Epithelial cell of proximal tubule (primary cell): Measurements from ENCODE around the gene ENOPH1. TPM values are rescaled to one million over a fixed set of nuclear protein-coding genes. Genes with fewer than 3 reads are reported as not detected.

Source experiments
- DNase-seq: peaks from one replicate; pipeline ENCODE4 v3.0.0-alpha.2; 2011; ENCODE audit warnings: low read depth
- H3K4me3 ChIP-seq: 2 replicates; pipeline ENCODE4 v1.5.1; 2011; ENCODE audit warnings: low read depth, mild to moderate bottlenecking, low read length
- CTCF ChIP-seq: conservative IDR thresholded peaks from 2 replicates; pipeline ENCODE4 v1.5.1; 2012; ENCODE audit warnings: low read depth, mild to moderate bottlenecking, low read length
- total RNA-seq: library from RNA; depleted of rRNA; stranded (reverse); fragments of >200 nt; gene quantifications from 2 replicates; pipeline ENCODE4 v1.2.3, GENCODE V29; 2015

ENOPH1 gene
- total RNA-seq, 1 donor from 2014 or later = 53.5 TPM

DNA sequence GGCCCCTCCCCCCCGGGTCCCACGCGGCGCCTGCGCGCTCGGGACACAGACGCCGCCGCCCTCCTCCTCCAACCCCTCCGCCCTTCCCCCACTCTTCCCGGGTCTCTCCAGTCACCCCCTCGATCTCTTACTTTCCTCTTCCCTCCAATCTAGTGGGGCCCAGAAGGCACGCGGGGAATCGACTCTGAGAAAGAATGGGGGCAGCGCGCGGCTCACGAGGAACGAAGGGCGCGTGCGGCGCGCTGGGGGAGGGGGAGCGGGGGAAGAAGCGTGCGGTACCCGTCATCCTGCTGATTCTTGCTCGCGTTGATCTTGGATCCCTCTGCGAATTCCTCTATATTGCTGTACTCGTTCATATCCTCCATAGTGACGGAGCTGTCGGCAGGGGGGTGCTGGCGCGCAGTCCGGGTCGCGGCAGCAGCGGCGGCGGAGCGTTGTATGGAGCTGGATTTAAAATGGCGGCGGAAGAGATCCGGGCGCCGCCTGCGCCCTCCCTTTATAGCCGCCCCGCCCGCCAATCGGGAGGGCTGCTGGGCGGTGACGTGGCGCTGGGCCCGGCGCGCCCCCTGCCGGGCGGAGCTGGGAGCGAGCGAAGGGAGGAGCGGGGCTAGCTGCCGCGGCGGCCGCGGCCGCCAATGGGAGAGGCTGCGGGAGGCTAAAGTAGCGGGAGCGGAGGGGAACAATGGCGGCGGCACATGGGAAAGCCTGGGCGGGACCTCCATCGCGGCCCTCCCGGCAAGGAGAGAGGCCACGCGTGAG is 1.2 kb upstream of the ENOPH1 start:
- peak overlapping the region; percentile 81 for H3K4me3 ChIP-seq
- DNase-seq = no peak
- TF ChIP-seq CTCF = peak; percentile 81

DNA sequence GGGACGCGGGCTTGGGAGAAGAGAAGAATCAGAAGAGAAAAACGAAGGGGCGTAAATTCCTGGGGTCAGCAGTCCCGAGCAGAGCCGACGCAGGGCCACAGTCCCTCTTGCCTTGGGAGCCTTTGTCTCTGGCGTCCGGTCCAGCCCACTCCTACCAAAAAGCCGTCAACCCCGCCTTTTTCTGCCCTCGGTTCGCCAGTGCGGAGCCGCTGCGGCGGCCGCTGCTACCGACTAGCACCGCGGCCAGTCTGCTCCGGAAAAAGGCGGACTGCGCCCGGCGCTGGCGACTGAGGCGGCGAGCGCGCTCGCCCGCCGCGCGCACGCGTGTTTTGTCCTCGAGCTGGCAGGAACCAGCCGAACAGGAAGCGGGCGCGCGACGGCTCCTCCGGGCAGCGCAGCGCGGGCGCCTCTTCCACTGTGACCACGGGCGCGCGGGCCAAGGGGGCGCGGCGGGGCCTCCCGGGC is 630 bp upstream of the ENOPH1 start:
- no peak for DNase-seq
- TF ChIP-seq CTCF = no peak
- H3K4me3 ChIP-seq = peak overlapping the region; percentile 81

GRCh38 chr4:82430964-82431745 is 765 bp downstream of the ENOPH1 start:
- TF ChIP-seq CTCF = no peak
- DNase-seq = no peak
- peak overlapping the region; percentile 81 for H3K4me3 ChIP-seq

DNA sequence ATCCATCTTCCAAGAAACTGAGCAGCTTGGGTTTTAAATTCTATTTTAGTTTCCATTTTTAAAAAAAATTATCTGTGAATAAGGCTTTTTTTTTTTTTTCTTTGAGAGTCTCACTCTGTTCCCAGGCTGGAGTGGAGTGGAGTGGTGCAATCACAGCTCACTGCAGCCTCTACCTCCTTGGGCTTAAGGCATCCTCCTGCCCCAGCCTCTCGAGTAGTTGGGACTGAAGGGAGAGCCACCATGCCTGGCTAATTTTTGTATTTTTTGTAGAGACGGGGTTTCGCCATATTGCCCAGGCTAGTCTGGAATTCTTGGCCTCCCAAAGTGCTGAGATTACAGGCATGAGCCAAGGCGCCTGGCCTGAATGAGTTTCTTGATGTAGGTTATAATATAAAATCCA is 1.4 kb downstream of the ENOPH1 start:
- peak overlapping the region; percentile 81 for H3K4me3 ChIP-seq
- no peak for DNase-seq
- TF ChIP-seq CTCF = no peak

DNA sequence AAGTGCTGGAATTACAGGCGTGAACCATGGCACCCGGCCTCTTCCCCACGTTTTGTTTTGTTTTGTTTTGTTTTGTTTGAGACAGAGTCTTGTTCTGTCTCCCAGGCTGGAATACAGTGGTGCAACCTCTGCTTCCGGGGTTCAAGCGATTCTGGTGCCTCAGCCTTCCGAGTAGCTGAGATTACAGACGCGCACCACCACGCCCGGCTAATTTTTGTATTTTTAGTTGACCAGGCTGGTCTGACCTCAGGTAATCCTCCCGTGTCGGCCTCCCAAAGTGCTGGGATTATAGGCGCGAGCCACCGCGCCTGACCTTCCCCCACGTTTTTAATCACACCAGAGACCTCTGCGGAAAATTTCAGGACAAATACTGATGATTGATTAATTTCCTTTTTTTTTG is 2.2 kb downstream of the ENOPH1 start:
- H3K4me3 ChIP-seq = no peak overlapping the region
- no peak for TF ChIP-seq CTCF
- DNase-seq = no peak

GRCh38 chr4:82433791-82434190 is 3.4 kb downstream of the ENOPH1 start:
- no peak for DNase-seq
- no peak overlapping the region for H3K4me3 ChIP-seq
- no peak for TF ChIP-seq CTCF
